HG02938 (cell line): ENCODE data around the gene MORC4.

Source experiments
- ATAC-seq: cut with Tn5 transposase; IDR thresholded peaks from one replicate; pipeline ENCODE4 v1.9.1; 2021; ENCODE audit warnings: mild to moderate bottlenecking, moderate library complexity; ENCODE audit not compliant: unreplicated experiment

MORC4 gene

GRCh38 chrX:106952988-106953387 lies 47.0 kb downstream of the MORC4 start:
- ATAC-seq, result no peak

- ATAC-seq, result no peak
Measured at GRCh38 chrX:106952538-106952937, 47.5 kb downstream of the MORC4 start.

- ATAC-seq, result no peak
Measured at GRCh38 chrX:106952089-106952488, 47.9 kb downstream of the MORC4 start.

GRCh38 chrX:106951230-106951629 lies 48.8 kb downstream of the MORC4 start:
- no peak for ATAC-seq

- no peak for ATAC-seq
Measured at GRCh38 chrX:106950381-106950780, 49.6 kb downstream of the MORC4 start.

GRCh38 chrX:106949366-106949765 lies 50.6 kb downstream of the MORC4 start:
- no peak for ATAC-seq

GRCh38 chrX:106948641-106949040 lies 51.4 kb downstream of the MORC4 start:
- no peak for ATAC-seq

- ATAC-seq, result no peak
Measured at GRCh38 chrX:106946464-106946863, 53.5 kb downstream of the MORC4 start.

- no peak for ATAC-seq
Measured at GRCh38 chrX:106940068-106940467, 59.9 kb downstream of the MORC4 start.

- ATAC-seq, result no peak
Measured at GRCh38 chrX:106939566-106939965, 60.4 kb downstream of the MORC4 start.

- ATAC-seq, result no peak
Measured at GRCh38 chrX:106936246-106936645, 63.8 kb downstream of the MORC4 start.

- ATAC-seq, result no peak
Measured at GRCh38 chrX:106935175-106935574, 64.8 kb downstream of the MORC4 start.

GRCh38 chrX:106933538-106933961 lies 66.5 kb downstream of the MORC4 start:
- no peak for ATAC-seq

GRCh38 chrX:106932960-106933537 lies 67.0 kb downstream of the MORC4 start:
- no peak for ATAC-seq

- ATAC-seq, result no peak
Measured at GRCh38 chrX:106932492-106932923, 67.5 kb downstream of the MORC4 start.

- ATAC-seq, result no peak
Measured at GRCh38 chrX:106931831-106932491, 68.1 kb downstream of the MORC4 start.

- no peak for ATAC-seq
Measured at GRCh38 chrX:106928227-106928626, 71.8 kb downstream of the MORC4 start.

- no peak for ATAC-seq
Measured at GRCh38 chrX:106927700-106928099, 72.3 kb downstream of the MORC4 start.

- ATAC-seq, result no peak
Measured at GRCh38 chrX:106927023-106927422, 73.0 kb downstream of the MORC4 start.

GRCh38 chrX:106921637-106922036 lies 78.4 kb downstream of the MORC4 start:
- no peak for ATAC-seq

GRCh38 chrX:106919932-106920452 lies 80.0 kb downstream of the MORC4 start, which contains the start of gene CLDN2:
CLDN2 (plus strand) TSS chrX:106920402; CDS start chrX:106928229, 7,827 bp downstream.
- no peak for ATAC-seq

- ATAC-seq, result no peak
Measured at GRCh38 chrX:106917830-106918500, 82.0 kb downstream of the MORC4 start.
